ENCODE measurements around the gene S100A2.
"Not testable (repeated sequence)": the region's sequence is repeated elsewhere in the genome, so short reads cannot be mapped to it uniquely, and the experiment has no call there.

Gene S100A2

DNA sequence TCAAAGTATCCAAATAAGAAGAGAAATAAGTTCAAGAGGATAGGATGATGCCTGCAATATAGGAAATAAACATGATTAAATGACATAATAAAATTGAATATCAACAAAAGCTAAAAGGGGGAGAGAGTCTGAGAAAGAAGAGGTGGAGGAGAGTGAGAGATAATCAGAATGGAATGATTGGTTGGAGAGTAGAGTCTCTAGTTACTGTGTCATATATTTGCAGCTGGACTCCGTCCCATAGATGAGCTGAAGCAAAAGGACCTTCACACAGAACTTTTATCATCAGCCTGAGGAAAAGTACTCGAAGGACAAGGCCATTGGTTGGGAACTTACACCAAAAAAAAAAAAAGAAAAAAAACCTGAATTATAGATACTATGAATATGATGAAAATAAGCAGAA lies 22.8 kb upstream of the S100A2 start:
- no peak for DNase-seq (ENCODE audit: low read depth)

- DNase-seq (ENCODE audit: low read depth) = not testable (repeated sequence)
Observed at GRCh38 chr1:153588033-153588432, 22.4 kb upstream of the S100A2 start.

DNA sequence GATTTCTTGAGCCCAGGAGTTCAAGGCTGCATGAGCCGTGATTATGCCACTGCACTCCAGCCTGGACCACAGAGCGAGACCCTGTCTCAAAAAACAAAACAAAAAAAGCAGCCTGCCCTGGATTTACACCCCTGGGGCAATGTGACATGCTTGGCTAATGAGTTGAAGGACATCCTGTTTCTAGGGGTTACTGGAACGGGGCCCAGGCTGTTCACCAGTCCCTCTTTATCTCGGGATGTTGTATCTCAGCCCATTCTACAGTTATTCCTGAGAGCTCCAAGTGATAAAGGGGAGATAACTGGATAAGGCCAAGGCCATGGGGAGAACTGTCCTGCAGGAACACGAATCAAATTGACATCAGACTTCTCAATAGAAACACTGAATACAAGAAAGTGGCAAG lies 21.7 kb upstream of the S100A2 start:
- no peak for DNase-seq (ENCODE audit: low read depth)

DNA sequence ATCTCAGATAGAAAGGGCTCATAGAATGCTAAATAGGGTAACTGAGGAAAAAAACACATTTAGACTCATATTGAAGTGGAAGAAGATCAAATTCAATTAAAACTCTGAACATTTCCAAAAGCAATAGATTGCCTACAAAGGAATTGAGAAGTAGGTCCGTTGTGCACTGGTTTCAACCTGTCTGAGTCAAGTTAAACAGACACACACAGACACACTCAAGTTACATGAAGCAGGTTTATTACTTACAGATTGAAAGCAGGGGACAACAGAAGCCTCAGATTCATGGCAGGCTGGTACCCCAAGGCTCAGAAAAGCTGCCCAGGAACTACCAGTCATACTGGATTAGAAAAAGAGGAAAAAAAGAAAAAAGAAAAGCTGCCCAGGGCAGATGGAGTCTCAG lies 20.7 kb upstream of the S100A2 start:
- DNase-seq (ENCODE audit: low read depth) = no peak

DNA sequence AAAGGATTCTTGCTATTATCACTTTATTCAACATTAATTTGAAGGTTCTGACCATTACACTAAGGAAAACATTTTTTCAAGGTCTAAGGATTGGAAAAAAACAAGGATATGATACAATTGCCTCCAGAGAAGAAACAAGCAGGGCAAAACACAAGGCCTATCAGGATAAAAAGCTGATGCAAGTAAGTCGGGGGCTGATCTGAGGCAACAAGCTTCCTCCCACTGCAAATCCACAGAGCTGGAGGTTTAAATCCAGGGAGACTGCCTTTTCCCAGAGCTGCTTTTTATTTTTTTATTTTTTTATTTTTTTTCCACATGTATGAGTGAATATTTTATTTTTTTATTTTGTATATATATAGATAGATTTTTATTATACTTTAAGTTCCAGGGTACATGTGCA lies 19.4 kb upstream of the S100A2 start:
- no peak for DNase-seq (ENCODE audit: low read depth)

GRCh38 chr1:153583976-153584375 lies 18.3 kb upstream of the S100A2 start:
- no peak for DNase-seq (ENCODE audit: low read depth)

DNA sequence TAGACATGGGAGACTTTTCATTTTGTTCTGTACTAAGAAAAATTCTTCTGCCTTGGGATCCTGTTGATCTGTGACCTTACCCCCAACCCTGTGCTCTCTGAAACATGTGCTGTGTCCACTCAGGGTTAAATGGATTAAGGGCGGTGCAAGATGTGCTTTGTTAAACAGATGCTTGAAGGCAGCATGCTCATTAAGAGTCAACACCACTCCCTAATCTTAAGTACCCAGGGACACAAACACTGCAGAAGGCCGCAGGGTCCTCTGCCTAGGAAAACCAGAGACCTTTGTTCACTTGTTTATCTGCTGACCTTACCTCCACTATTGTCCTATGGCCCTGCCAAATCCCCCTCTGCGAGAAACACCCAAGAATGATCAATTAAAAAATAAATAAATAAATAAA lies 17.9 kb upstream of the S100A2 start:
- DNase-seq (ENCODE audit: low read depth) = not testable (repeated sequence)

GRCh38 chr1:153582836-153583235 lies 17.2 kb upstream of the S100A2 start:
- not testable (repeated sequence) for DNase-seq (ENCODE audit: low read depth)

GRCh38 chr1:153578936-153579335 lies 13.3 kb upstream of the S100A2 start:
- DNase-seq (ENCODE audit: low read depth) = no peak

DNA sequence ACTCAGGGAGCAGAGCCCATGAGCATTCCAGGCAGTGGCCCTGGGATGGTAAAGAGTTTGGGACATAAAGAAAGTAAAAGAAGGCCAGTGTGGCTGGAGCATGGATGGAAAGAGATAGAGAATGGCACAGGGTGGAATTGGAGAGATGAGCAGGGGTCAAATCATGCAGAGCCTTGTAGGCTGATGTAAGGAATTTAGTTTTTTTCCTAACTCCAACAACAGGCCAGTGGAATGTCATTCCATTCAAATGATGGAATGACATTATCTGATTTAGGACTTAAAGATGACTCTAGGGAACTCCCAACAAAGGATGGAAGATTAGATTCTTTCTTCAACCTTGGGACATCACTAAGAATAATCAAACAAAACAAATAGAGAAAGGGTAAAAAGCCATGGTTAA lies 12.8 kb upstream of the S100A2 start:
- DNase-seq (ENCODE audit: low read depth) = no peak

DNA sequence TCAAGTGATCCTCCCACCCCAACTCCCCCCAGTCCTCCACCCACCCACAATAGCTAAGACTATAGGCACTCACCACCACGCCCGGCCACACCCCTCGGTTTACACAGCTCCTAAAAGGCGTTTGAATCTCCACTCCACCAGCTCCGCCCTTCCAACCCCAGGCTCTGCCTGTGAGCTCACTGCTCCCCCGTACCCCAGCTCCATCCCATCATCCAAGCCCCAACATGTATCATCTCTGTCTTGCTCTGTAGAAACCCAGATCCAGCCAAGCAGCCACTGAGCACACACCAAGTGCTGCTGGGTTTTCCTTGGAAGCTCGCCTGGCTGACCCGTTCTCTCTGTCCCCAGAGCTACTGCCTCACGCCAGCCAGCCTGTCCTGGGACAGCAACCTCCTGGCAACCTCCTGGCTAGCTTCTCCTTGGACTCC lies 12.0 kb upstream of the S100A2 start:
- DNase-seq (ENCODE audit: low read depth) = no peak

GRCh38 chr1:153577138-153577537 lies 11.5 kb upstream of the S100A2 start:
- DNase-seq (ENCODE audit: low read depth) = no peak

DNA sequence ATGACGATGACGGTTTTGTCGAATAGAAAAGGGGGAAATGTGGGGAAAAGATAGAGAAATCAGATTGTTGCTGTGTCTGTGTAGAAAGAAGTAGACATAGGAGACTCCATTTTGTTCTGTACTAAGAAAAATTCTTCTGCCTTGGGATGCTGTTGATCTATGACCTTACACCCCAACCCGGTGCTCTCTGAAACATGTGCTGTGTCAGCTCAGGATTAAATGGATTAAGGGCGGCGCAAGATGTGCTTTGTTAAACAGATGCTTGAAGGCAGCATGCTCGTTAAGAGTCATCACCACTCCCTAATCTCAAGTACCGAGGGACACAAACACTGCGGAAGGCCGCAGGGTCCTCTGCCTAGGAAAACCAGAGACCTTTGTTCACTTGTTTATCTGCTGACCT lies 9.9 kb upstream of the S100A2 start:
- DNase-seq (ENCODE audit: low read depth) = not testable (repeated sequence)

DNA sequence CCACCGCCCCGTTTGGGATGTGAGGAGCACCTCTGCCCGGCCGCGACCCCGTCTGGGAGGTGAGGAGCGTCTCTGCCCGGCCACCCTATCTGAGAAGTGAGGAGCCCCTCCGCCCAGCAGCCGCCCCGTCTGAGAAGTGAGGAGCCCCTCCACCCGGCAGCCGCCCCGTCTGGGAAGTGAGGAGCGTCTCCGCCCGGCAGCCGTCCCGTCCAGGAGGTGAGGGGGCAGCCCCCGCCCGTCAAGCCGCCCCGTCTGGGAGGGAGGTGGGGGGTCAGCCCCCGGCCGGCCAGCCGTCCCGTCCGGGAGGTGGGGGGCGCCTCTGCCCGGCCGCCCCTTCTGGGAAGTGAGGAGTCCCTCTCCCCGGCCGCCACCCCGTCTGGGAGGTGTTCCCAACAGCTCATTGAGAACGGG lies 9.4 kb upstream of the S100A2 start:
- DNase-seq (ENCODE audit: low read depth) = not testable (repeated sequence)

GRCh38 chr1:153573351-153573750 lies 7.7 kb upstream of the S100A2 start:
- no peak for DNase-seq (ENCODE audit: low read depth)

DNA sequence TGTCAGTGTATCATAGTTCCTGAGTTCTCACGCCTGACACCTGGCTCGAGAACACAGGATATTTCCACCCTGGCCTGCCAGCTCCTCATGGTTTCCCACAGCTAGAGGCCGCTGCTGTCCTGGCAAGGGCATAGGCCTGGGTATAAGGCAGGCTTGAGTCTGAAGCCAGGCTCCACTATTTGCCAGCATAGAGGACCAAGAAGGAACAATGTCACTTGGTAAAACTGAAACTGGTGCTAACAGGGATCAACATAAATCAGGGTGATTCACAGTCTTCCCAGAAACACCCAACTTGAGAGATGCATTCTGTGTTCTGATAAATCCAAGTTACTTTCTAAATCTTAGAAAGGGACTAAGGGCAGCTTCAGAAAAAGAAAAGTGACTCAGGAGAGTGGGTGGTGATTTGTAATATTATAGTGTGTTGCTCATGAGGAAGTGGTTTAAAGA lies 6.9 kb upstream of the S100A2 start:
- DNase-seq (ENCODE audit: low read depth) = no peak

DNA sequence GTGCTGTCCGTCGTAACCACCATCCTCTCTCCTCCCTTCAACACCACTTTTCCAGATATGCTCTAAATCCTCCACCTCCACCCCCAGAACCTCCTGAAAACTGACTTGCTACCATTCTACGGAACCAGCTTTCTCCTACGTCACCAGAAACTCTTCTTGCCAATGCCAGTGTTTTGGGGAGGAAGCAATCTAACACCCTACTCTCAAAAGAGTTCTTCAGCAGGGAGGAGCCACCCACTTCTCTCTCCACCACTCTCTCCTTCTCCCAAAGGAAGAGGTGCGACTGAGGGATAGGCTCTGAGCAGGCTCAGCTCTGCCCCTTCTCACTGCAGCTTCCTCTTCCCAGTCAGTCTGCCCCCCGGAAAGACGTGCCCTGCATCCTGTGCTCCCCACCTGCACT lies 6.1 kb upstream of the S100A2 start:
- DNase-seq (ENCODE audit: low read depth) = no peak

GRCh38 chr1:153570874-153571273 lies 5.2 kb upstream of the S100A2 start:
- no peak for DNase-seq (ENCODE audit: low read depth)

DNA sequence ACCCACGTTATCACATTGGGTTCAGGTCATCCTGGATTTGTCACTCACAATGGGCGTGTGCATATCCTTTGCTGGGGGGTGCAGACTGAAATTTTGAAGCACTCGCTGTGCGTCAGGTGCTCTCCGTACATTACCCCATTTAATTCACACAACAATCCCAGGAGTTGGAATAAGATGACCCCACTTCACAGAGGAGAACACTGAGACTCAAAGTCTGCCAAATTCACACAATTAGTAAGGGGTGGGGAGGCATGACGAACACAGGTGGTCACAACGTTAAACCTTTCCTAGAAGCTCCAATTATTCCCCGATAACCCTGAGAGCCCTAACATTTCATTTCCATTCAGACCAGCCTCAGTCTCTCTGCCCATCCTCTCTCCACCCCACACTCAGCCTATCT lies 3.8 kb upstream of the S100A2 start:
- no peak for DNase-seq (ENCODE audit: low read depth)

DNA sequence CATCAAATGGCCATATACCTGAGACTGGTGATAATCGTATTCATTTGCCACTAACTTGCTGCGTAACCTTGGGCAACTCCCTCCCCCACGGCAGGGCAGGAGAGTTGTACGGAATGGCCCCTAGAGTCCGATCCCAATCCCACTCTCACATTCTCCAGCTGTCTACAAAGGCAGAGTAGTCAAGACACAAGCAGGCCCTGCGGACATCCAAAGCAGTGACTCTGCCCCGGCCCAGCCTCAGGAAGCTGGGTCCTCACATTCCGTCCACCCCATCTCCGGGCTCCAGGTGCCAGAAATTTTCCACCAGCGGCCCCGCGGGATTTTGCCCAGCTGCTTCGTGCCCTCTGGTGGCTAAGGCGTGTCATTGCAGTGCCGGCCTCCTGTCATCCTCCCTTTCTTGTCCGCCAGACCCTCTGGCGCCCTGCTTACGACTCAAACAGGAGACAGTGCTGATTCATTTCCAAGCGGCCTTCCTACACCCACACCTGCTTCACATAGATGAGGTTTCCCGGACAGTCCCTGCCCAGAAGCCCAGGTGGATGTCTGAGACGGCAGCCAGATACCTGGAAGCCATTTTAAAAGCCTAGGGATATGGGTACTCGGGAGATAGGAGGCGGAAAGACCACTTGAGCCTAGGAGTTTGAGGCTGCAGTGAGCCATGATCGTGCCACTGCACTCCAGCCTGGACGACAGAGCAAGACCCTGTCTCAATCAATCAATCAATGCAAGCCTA lies 2.9 kb upstream of the S100A2 start:
- peak; percentile 64 for DNase-seq (ENCODE audit: low read depth)

GRCh38 chr1:153567621-153568366 lies 2.1 kb upstream of the S100A2 start:
- DNase-seq (ENCODE audit: low read depth) = no peak

- DNase-seq (ENCODE audit: low read depth) = peak; percentile 80
Observed at GRCh38 chr1:153566414-153567371, 1.0 kb upstream of the S100A2 start.

All from activated gamma-delta T cell treated with anti-CD3 and anti-CD28 coated beads, Interleukin-2, amount 50 U/mL, for 16 hours (primary cell).